Heart left ventricle (tissue), 13 donors: Measurements from ENCODE around the gene IRF1.
A peak's percentile ranks its signal among the peaks of the same experiment; 100 is the strongest.

Source experiments
- CTCF ChIP-seq, 12 donors: fragments of 200-600 bp; sonication (generic) in 4 of 12; IDR thresholded peaks; one replicate each; pipeline versions ENCODE4 v1.5.0 to v1.8.0; 2018 to 2022; ENCODE audit warnings: antibody characterized with exemption in 12 of 12, mild to moderate bottlenecking in 5 of 12
- POLR2A ChIP-seq, 2 donors: fragments of 450-650 bp; IDR thresholded peaks; one replicate each; pipeline ENCODE4 v1.6.1; 2017; ENCODE audit warnings: antibody characterized with exemption in 2 of 2, mild to moderate bottlenecking in 2 of 2, moderate library complexity in 2 of 2
- donor health status: ischemic (EF 13 %, LVEDD 7.1; RV severe dilation, severe dysfunction).
- donor health status: DM: no; HTN: yes; CAD: no.
- donor health status: DM: no; HTN: no; CAD: no.
- donor health status: ischemic (EF 25% LVEDD 6.9; RV normal size, moderate dysfunction).
- donor health status: ischemic (EF 25% LVEDD 5.7; RV mildly dilated, moderate dysfunction).
- donor health status: ischemic (EF 35%, LVEDD 5.7; RV mildly dilated, moderate dysfunction).
- donor health status: nonischemic (EF 11% LVEDD 7.7; RV severe dilation, severe dysfunction).
- donor health status: DM: yes; HTN: yes; CAD: no.
- donor health status: PGD.
- donor health status: ischemic (EF 29% LVEDD 5.4; RV normal size, mild dysfunction).
- donor health status: nonischemic (EF 23%, LVEDD 6.1; RV moderate dilation, normal function).

GRCh38 chr5:132495667-132496190 is 5.2 kb upstream of the IRF1 start:
- peak in 5 of 12 donors; percentile 9 to 38 (median 24) for TF ChIP-seq CTCF (IDR thresholded peaks at IDR 0.05)
- TF ChIP-seq POLR2A (IDR thresholded peaks at IDR 0.05) = peak in 1 of 2 donors; percentile 52
